ENCODE measurements around the gene ADIPOQ. TPM values are rescaled to one million over a fixed set of nuclear protein-coding genes. Genes with fewer than 3 reads are reported as not detected.

ADIPOQ gene
- total RNA-seq, 1 experiment from 2014 or later = not detected

GRCh38 chr3:186896006-186896405 lies 53.5 kb downstream of the ADIPOQ start:
- no peaks in the 10 kb centered on the region for H3K27me3 ChIP-seq (ENCODE audit: low read length)
- no peaks in the 10 kb centered on the region for H3K9me3 ChIP-seq (ENCODE audit: low read length)
- POLR2A ChIA-PET (ENCODE audit: unreplicated experiment) = no interaction called here
- CTCF ChIA-PET = no interaction called here
- no peak overlapping the region for H2AFZ ChIP-seq (ENCODE audit: low read length)
- TF ChIP-seq CTCF (conservative IDR thresholded peaks at IDR 0.05; ENCODE audit: low read depth, low read length) (no peak), EZH2 (IDR thresholded peaks at IDR 0.05; ENCODE audit: low read length, unreplicated experiment) (no peak), EZH2phosphoT487 (IDR thresholded peaks at IDR 0.05; ENCODE audit: borderline replicate concordance, low read length) (no peak)
- H3K27ac ChIP-seq (ENCODE audit: low read length) = no peak overlapping the region
- intact Hi-C loops (cut with micrococcal nuclease) = no loop called here
- no peaks in the 10 kb centered on the region for H3K9me2 ChIP-seq (replicated peaks; ENCODE audit: low read length)
- ATAC-seq (no peak), DNase-seq (no peak)
- no peaks in the 10 kb centered on the region for H4K20me1 ChIP-seq (ENCODE audit: low read length)
- H3K36me3 ChIP-seq (ENCODE audit: low read depth, low read length) = no peaks in the 10 kb centered on the region
- no peak overlapping the region for H3K4me3 ChIP-seq (ENCODE audit: low read length)
- no peak overlapping the region for H3K4me2 ChIP-seq (ENCODE audit: low read length)
- no peak overlapping the region for H3K9ac ChIP-seq (ENCODE audit: low read length)
- no peaks in the 10 kb centered on the region for H3K4me1 ChIP-seq (ENCODE audit: insufficient read depth, low read length)
- no peaks in the 10 kb centered on the region for H3K79me2 ChIP-seq (ENCODE audit: low read length)
- no TSS peak for BruUV-seq (replicated peaks)
- H3F3A ChIP-seq (ENCODE audit: low read length, unreplicated experiment) = no peaks in the 10 kb centered on the region

GRCh38 chr3:186896875-186897274 lies 54.4 kb downstream of the ADIPOQ start:
- no peak overlapping the region for H2AFZ ChIP-seq (ENCODE audit: low read length)
- H3K9me3 ChIP-seq (ENCODE audit: low read length) = no peaks in the 10 kb centered on the region
- TF ChIP-seq CTCF (conservative IDR thresholded peaks at IDR 0.05; ENCODE audit: low read depth, low read length) = no peak
- no peak for TF ChIP-seq EZH2phosphoT487 (IDR thresholded peaks at IDR 0.05; ENCODE audit: borderline replicate concordance, low read length)
- TF ChIP-seq EZH2 (IDR thresholded peaks at IDR 0.05; ENCODE audit: low read length, unreplicated experiment) = no peak
- intact Hi-C loops (cut with micrococcal nuclease) = no loop called here
- no peak overlapping the region for H3K27ac ChIP-seq (ENCODE audit: low read length)
- no peaks in the 10 kb centered on the region for H3F3A ChIP-seq (ENCODE audit: low read length, unreplicated experiment)
- H3K36me3 ChIP-seq (ENCODE audit: low read depth, low read length) = no peaks in the 10 kb centered on the region
- ChIA-PET CTCF (no interaction called here), POLR2A (ENCODE audit: unreplicated experiment) (no interaction called here)
- no peaks in the 10 kb centered on the region for H3K79me2 ChIP-seq (ENCODE audit: low read length)
- H3K9me2 ChIP-seq (replicated peaks; ENCODE audit: low read length) = no peaks in the 10 kb centered on the region
- H3K27me3 ChIP-seq (ENCODE audit: low read length) = no peaks in the 10 kb centered on the region
- H4K20me1 ChIP-seq (ENCODE audit: low read length) = no peaks in the 10 kb centered on the region
- H3K9ac ChIP-seq (ENCODE audit: low read length) = no peak overlapping the region
- H3K4me2 ChIP-seq (ENCODE audit: low read length) = no peak overlapping the region
- no TSS peak for BruUV-seq (replicated peaks)
- H3K4me3 ChIP-seq (ENCODE audit: low read length) = no peak overlapping the region
- ATAC-seq (no peak), DNase-seq (no peak)
- H3K4me1 ChIP-seq (ENCODE audit: insufficient read depth, low read length) = no peaks in the 10 kb centered on the region

GRCh38 chr3:186901135-186901734 lies 58.7 kb downstream of the ADIPOQ start:
- Histone ChIP-seq H3K4me3 (ENCODE audit: low read length) (no peak overlapping the region), H2AFZ (ENCODE audit: low read length) (no peak overlapping the region), H3K27me3 (ENCODE audit: low read length) (no peaks in the 10 kb centered on the region), H3K79me2 (ENCODE audit: low read length) (no peaks in the 10 kb centered on the region), H3K36me3 (ENCODE audit: low read depth, low read length) (no peaks in the 10 kb centered on the region), H3F3A (ENCODE audit: low read length, unreplicated experiment) (no peaks in the 10 kb centered on the region), H3K9me2 (replicated peaks; ENCODE audit: low read length) (no peaks in the 10 kb centered on the region), H3K4me2 (ENCODE audit: low read length) (no peak overlapping the region), H3K9ac (ENCODE audit: low read length) (no peak overlapping the region), H4K20me1 (ENCODE audit: low read length) (no peaks in the 10 kb centered on the region), H3K27ac (ENCODE audit: low read length) (no peak overlapping the region), H3K9me3 (ENCODE audit: low read length) (no peaks in the 10 kb centered on the region), H3K4me1 (ENCODE audit: insufficient read depth, low read length) (no peaks in the 10 kb centered on the region)
- POLR2A ChIA-PET (ENCODE audit: unreplicated experiment) = interaction anchor here (0.6 kb wide), 1 partner anchor 237 kb away, joined by 7 read pairs; no protein-coding TSS in a partner anchor
- intact Hi-C loops (cut with micrococcal nuclease) = no loop called here
- CTCF ChIA-PET = no interaction called here
- no TSS peak for BruUV-seq (replicated peaks)
- DNase-seq (no peak), ATAC-seq (no peak)
- TF ChIP-seq EZH2 (IDR thresholded peaks at IDR 0.05; ENCODE audit: low read length, unreplicated experiment) = no peak
- no peak for TF ChIP-seq CTCF (conservative IDR thresholded peaks at IDR 0.05; ENCODE audit: low read depth, low read length)
- no peak for TF ChIP-seq EZH2phosphoT487 (IDR thresholded peaks at IDR 0.05; ENCODE audit: borderline replicate concordance, low read length)
